ENCODE data around the gene ADAMTS12. TPM values are rescaled to one million over a fixed set of nuclear protein-coding genes. Genes with fewer than 3 reads are reported as not detected.
"Not testable (repeated sequence)": the region's sequence is repeated elsewhere in the genome, so short reads cannot be mapped to it uniquely, and the experiment has no call there.

The ADAMTS12 gene
- total and polyA plus RNA-seq, 2 experiments from 2014 or later, result 9.1 to 17.1 TPM

DNA sequence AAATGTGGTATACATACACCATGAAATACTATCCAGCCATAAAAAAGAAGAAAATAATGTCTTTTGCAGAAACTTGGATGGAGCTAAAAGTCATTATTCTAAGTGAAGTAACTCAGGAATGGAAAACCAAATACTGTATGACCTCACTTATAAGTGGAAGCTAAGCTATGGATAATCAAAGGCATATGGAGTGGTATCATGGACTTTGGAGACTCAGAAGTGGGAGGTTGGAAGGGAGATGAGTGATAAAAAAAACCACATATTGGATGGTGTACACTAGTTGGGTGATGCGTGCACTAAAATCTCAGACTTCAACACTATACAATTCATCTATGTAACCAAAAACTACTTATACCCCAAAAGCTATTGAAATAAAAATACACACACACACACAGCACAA, 24.5 kb downstream of the ADAMTS12 start:
- Histone ChIP-seq H3F3A (replicated peaks; ENCODE audit: low read depth) (no peaks in the 10 kb centered on the region), H3K4me1 (ENCODE audit: insufficient read depth) (peaks cover 10% of the 10 kb centered on the region), H3K27me3 (ENCODE audit: insufficient read depth) (no peaks in the 10 kb centered on the region), H4K20me1 (replicated peaks; ENCODE audit: insufficient read depth) (no peaks in the 10 kb centered on the region), H3K79me2 (replicated peaks; ENCODE audit: insufficient read depth) (peaks cover 52% of the 10 kb centered on the region), H3K4me3 (no peak overlapping the region), H3K9me2 (ENCODE audit: insufficient read depth) (peaks cover 5% of the 10 kb centered on the region; the same call in 1 of the 2 replicates), H3K4me2 (no peak overlapping the region), H3K27ac (ENCODE audit: low read depth) (no peak overlapping the region), H3K36me3 (ENCODE audit: insufficient read depth) (no peaks in the 10 kb centered on the region), H2AFZ (no peak overlapping the region)
- H3K27me3 Mint-ChIP-seq (ENCODE audit: insufficient read depth, low read depth, poor library complexity), result no peaks in the 10 kb centered on the region
- no peak overlapping the region for H3K4me3 Mint-ChIP-seq
- H3K36me3 Mint-ChIP-seq (ENCODE audit: low read depth), result peaks cover 40% of the 10 kb centered on the region
- ATAC-seq, result no peak
- peaks cover 35% of the 10 kb centered on the region for H3K9me3 Mint-ChIP-seq
- H3K4me1 Mint-ChIP-seq, result peaks cover 8% of the 10 kb centered on the region; the same call in 2 of the 3 replicates
- H3K27ac Mint-ChIP-seq, result no peak overlapping the region
- TF ChIP-seq JUNB (IDR thresholded peaks at IDR 0.05; ENCODE audit: unreplicated experiment) (no peak), POLR2AphosphoS5 (IDR thresholded peaks at IDR 0.05; ENCODE audit: low read depth) (no peak), STAT1 (IDR thresholded peaks at IDR 0.05; ENCODE audit: unreplicated experiment) (no peak), CREB1 (CRISPR knock-in tag; IDR thresholded peaks at IDR 0.05; ENCODE audit: low read depth) (no peak), ZNF114 (CRISPR knock-in tag; IDR thresholded peaks at IDR 0.05) (no peak)
- TF ChIP-seq, protein P1, sequence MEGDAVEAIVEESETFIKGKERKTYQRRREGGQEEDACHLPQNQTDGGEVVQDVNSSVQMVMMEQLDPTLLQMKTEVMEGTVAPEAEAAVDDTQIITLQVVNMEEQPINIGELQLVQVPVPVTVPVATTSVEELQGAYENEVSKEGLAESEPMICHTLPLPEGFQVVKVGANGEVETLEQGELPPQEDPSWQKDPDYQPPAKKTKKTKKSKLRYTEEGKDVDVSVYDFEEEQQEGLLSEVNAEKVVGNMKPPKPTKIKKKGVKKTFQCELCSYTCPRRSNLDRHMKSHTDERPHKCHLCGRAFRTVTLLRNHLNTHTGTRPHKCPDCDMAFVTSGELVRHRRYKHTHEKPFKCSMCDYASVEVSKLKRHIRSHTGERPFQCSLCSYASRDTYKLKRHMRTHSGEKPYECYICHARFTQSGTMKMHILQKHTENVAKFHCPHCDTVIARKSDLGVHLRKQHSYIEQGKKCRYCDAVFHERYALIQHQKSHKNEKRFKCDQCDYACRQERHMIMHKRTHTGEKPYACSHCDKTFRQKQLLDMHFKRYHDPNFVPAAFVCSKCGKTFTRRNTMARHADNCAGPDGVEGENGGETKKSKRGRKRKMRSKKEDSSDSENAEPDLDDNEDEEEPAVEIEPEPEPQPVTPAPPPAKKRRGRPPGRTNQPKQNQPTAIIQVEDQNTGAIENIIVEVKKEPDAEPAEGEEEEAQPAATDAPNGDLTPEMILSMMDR (conservative IDR thresholded peaks at IDR 0.05; ENCODE audit: low read depth in 2 of 2), result no peak
- TF ChIP-seq, protein P2, sequence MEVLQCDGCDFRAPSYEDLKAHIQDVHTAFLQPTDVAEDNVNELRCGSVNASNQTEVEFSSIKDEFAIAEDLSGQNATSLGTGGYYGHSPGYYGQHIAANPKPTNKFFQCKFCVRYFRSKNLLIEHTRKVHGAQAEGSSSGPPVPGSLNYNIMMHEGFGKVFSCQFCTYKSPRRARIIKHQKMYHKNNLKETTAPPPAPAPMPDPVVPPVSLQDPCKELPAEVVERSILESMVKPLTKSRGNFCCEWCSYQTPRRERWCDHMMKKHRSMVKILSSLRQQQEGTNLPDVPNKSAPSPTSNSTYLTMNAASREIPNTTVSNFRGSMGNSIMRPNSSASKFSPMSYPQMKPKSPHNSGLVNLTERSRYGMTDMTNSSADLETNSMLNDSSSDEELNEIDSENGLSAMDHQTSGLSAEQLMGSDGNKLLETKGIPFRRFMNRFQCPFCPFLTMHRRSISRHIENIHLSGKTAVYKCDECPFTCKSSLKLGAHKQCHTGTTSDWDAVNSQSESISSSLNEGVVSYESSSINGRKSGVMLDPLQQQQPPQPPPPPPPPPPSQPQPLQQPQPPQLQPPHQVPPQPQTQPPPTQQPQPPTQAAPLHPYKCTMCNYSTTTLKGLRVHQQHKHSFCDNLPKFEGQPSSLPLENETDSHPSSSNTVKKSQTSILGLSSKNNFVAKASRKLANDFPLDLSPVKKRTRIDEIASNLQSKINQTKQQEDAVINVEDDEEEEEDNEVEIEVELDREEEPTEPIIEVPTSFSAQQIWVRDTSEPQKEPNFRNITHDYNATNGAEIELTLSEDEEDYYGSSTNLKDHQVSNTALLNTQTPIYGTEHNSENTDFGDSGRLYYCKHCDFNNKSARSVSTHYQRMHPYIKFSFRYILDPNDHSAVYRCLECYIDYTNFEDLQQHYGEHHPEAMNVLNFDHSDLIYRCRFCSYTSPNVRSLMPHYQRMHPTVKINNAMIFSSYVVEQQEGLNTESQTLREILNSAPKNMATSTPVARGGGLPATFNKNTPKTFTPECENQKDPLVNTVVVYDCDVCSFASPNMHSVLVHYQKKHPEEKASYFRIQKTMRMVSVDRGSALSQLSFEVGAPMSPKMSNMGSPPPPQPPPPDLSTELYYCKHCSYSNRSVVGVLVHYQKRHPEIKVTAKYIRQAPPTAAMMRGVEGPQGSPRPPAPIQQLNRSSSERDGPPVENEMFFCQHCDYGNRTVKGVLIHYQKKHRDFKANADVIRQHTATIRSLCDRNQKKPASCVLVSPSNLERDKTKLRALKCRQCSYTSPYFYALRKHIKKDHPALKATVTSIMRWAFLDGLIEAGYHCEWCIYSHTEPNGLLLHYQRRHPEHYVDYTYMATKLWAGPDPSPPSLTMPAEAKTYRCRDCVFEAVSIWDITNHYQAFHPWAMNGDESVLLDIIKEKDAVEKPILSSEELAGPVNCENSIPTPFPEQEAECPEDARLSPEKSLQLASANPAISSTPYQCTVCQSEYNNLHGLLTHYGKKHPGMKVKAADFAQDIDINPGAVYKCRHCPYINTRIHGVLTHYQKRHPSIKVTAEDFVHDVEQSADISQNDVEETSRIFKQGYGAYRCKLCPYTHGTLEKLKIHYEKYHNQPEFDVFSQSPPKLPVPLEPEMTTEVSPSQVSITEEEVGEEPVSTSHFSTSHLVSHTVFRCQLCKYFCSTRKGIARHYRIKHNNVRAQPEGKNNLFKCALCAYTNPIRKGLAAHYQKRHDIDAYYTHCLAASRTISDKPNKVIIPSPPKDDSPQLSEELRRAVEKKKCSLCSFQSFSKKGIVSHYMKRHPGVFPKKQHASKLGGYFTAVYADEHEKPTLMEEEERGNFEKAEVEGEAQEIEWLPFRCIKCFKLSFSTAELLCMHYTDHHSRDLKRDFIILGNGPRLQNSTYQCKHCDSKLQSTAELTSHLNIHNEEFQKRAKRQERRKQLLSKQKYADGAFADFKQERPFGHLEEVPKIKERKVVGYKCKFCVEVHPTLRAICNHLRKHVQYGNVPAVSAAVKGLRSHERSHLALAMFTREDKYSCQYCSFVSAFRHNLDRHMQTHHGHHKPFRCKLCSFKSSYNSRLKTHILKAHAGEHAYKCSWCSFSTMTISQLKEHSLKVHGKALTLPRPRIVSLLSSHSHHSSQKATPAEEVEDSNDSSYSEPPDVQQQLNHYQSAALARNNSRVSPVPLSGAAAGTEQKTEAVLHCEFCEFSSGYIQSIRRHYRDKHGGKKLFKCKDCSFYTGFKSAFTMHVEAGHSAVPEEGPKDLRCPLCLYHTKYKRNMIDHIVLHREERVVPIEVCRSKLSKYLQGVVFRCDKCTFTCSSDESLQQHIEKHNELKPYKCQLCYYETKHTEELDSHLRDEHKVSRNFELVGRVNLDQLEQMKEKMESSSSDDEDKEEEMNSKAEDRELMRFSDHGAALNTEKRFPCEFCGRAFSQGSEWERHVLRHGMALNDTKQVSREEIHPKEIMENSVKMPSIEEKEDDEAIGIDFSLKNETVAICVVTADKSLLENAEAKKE (CRISPR knock-in tag; IDR thresholded peaks at IDR 0.05), result no peak
- TF ChIP-seq, protein P3, sequence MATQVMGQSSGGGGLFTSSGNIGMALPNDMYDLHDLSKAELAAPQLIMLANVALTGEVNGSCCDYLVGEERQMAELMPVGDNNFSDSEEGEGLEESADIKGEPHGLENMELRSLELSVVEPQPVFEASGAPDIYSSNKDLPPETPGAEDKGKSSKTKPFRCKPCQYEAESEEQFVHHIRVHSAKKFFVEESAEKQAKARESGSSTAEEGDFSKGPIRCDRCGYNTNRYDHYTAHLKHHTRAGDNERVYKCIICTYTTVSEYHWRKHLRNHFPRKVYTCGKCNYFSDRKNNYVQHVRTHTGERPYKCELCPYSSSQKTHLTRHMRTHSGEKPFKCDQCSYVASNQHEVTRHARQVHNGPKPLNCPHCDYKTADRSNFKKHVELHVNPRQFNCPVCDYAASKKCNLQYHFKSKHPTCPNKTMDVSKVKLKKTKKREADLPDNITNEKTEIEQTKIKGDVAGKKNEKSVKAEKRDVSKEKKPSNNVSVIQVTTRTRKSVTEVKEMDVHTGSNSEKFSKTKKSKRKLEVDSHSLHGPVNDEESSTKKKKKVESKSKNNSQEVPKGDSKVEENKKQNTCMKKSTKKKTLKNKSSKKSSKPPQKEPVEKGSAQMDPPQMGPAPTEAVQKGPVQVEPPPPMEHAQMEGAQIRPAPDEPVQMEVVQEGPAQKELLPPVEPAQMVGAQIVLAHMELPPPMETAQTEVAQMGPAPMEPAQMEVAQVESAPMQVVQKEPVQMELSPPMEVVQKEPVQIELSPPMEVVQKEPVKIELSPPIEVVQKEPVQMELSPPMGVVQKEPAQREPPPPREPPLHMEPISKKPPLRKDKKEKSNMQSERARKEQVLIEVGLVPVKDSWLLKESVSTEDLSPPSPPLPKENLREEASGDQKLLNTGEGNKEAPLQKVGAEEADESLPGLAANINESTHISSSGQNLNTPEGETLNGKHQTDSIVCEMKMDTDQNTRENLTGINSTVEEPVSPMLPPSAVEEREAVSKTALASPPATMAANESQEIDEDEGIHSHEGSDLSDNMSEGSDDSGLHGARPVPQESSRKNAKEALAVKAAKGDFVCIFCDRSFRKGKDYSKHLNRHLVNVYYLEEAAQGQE (IDR thresholded peaks at IDR 0.05; ENCODE audit: unreplicated experiment), result no peak
- no peak for DNase-seq (ENCODE audit: low spot score)

DNA sequence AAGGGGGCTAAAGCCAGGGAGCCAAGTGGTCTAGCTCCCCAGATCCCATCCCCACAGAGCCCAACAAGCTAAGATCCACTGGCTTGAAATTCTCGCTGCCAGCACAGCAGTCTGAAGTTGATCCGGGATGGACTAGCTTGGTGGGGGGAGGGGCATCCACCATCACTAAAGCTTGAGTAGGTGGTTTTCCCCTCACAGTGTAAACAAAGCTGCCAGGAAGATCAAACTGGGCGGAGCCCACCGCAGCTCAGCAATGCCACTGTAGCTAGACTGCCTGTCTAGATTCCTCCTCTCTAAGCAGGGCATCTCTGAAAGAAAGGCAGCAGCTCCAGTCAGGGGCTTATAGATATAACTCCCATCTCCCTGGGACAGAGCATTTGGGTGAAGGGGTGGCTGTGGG, 32.6 kb downstream of the ADAMTS12 start:
- DNase-seq (ENCODE audit: low spot score) (peak; percentile 63), ATAC-seq (peak; percentile 71)
- not testable (repeated sequence) for H3K9me2 ChIP-seq (ENCODE audit: insufficient read depth); H3K27ac ChIP-seq (ENCODE audit: low read depth); H3K27ac Mint-ChIP-seq; H3K27me3 ChIP-seq (ENCODE audit: insufficient read depth); H3K9me3 Mint-ChIP-seq; H3K27me3 Mint-ChIP-seq (ENCODE audit: insufficient read depth, low read depth, poor library complexity); H3F3A ChIP-seq (replicated peaks; ENCODE audit: low read depth); H3K36me3 ChIP-seq (ENCODE audit: insufficient read depth); H4K20me1 ChIP-seq (replicated peaks; ENCODE audit: insufficient read depth); H3K36me3 Mint-ChIP-seq (ENCODE audit: low read depth); H2AFZ ChIP-seq; H3K4me3 Mint-ChIP-seq
- peaks cover 40% of the 10 kb centered on the region for H3K4me1 Mint-ChIP-seq
- peaks cover 27% of the 10 kb centered on the region for H3K4me1 ChIP-seq (ENCODE audit: insufficient read depth)
- H3K79me2 ChIP-seq (replicated peaks; ENCODE audit: insufficient read depth), result peaks cover 68% of the 10 kb centered on the region
- H3K4me2 ChIP-seq, result peak overlapping the region; percentile 61
- 0 out of 2 replicates have a peak overlapping the region, but pooled peaks have one; percentile 12 for H3K4me3 ChIP-seq

All from GM23338 (cell line).